ENCODE measurements around the gene HECTD1.

Gene HECTD1

DNA sequence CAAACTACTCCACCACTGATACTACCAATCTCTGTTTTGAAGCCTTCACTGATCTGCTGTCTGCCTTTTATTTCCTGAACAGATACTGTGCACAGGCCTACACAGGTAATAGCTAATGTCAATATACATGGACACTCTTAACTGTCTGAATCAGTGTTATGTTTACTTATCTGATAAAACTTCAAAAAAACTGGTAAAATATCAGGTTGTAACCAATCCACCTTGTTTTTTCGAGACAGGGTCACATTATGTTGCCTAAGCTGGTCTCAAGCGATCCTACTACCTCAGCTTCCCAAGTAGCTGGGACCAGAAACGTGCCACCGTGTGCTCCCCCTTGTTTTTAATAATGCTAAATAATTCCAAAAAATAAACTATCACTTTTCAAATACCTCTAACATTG, 43.5 kb downstream of the HECTD1 start:
- no peak overlapping the region for H3K4me3 ChIP-seq (ENCODE audit: low read depth, low read length)
- TF ChIP-seq, protein P1, sequence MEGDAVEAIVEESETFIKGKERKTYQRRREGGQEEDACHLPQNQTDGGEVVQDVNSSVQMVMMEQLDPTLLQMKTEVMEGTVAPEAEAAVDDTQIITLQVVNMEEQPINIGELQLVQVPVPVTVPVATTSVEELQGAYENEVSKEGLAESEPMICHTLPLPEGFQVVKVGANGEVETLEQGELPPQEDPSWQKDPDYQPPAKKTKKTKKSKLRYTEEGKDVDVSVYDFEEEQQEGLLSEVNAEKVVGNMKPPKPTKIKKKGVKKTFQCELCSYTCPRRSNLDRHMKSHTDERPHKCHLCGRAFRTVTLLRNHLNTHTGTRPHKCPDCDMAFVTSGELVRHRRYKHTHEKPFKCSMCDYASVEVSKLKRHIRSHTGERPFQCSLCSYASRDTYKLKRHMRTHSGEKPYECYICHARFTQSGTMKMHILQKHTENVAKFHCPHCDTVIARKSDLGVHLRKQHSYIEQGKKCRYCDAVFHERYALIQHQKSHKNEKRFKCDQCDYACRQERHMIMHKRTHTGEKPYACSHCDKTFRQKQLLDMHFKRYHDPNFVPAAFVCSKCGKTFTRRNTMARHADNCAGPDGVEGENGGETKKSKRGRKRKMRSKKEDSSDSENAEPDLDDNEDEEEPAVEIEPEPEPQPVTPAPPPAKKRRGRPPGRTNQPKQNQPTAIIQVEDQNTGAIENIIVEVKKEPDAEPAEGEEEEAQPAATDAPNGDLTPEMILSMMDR (IDR thresholded peaks at IDR 0.05; ENCODE audit: borderline replicate concordance, insufficient read depth, low read depth, low read length), result no peak

DNA sequence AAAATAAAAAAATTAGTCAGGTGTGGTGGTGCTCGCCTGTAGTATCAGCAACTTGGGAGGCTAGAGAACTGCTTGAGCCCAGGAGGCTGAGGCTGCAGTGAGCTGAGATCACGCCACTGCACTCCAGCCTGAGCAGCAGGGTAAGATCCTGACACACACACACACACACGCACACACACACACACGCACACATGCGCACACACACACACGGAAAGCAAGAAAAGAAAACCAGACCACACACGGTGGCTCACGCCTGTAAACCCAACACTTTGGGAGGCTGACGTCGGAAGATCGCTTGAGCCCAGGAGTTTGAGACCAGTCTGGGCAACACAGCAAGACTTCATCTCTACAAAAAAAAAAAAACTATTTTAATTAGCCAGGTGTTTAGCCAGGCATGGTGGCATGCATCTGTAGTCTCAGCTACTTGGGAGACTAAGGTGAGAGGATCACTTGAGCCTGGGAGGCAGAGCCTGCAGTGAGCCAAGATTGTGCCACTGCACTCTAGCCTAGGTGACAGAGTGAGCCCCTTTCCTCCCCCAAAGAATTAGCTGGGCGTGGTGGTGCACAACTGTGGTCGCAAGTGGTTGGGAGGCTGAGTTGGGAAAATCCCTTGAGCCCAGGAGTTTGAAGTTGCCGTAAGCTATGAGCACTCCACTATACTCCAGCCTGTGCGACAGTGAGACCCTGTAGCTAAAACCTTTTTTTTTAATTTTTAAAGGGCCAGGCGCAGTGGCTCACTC, 44.5 kb downstream of the HECTD1 start:
- TF ChIP-seq, protein P1 (IDR thresholded peaks at IDR 0.05; ENCODE audit: borderline replicate concordance, insufficient read depth, low read depth, low read length), result no peak
- H3K4me3 ChIP-seq (ENCODE audit: low read depth, low read length), result no peak overlapping the region

DNA sequence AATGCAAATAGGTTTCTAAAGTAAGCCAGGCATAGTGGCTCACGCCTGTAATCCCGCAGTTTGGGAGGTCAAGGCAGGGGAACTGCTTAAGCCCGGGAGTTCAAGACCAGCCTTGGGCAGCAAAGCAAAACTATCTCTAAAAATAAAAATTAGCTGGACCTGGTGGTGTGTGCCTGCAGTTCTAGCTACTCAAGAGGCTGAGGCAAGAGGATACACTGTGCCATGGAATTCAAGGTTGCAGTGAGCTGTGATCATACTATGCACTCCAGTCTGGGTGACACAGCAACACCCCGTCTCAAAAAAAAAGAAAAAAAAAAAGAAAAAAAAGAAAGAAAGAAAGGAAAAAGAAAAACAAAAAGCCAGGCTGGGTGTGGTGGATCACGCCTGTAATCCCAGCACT, 46.3 kb downstream of the HECTD1 start:
- no peak overlapping the region for H3K4me3 ChIP-seq (ENCODE audit: low read depth, low read length)
- TF ChIP-seq, protein P1 (IDR thresholded peaks at IDR 0.05; ENCODE audit: borderline replicate concordance, insufficient read depth, low read depth, low read length), result no peak

DNA sequence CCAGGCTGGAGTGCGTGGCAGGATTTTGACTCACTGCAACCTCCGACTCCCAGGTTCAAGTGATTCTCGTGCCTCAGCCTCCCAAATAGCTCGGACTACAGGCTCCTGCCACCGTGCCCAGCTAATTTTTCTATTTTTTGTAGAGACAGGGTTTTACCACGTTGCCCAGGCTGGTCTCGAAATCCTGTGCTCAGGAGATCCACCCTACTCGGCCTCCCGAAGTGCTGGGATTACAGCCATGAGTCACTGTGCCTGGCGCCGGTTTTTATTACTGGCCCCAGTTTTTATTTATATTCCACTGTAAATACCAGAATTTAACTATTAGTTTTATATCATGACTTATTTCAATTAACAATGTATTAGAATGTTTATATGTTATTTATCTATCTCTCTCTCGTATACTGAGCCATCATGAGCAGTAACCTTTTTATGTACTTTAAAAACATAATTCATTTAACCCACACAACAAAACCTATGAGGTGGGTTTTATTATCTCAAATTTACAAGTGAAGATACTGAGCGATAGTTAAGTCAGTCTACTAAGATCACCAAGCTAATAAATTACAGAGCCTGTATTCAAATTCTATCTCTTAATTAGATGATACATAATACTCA, 47.8 kb downstream of the HECTD1 start:
- no peak overlapping the region for H3K4me3 ChIP-seq (ENCODE audit: low read depth, low read length)
- TF ChIP-seq, protein P1 (IDR thresholded peaks at IDR 0.05; ENCODE audit: borderline replicate concordance, insufficient read depth, low read depth, low read length), result no peak

DNA sequence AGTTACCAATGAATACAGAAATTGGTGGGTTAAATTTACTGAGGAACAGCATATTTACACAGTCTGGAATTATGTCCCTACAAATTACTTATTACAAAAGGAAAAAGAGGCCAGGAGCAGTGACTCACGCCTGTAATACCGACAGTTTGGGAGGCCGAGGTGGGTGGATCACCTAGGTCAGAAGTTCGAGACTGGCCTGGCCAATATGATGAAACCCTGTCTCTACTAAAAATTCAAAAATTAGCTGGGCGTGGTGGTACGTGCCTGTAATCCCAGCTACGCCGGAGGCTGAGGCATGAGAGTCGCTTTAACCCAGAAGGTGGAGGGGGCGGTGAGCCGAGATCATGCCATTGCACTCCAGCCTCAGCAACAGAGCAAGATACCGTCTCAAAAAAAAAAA, 52.6 kb downstream of the HECTD1 start:
- TF ChIP-seq, protein P1 (IDR thresholded peaks at IDR 0.05; ENCODE audit: borderline replicate concordance, insufficient read depth, low read depth, low read length), result no peak
- no peak overlapping the region for H3K4me3 ChIP-seq (ENCODE audit: low read depth, low read length)

DNA sequence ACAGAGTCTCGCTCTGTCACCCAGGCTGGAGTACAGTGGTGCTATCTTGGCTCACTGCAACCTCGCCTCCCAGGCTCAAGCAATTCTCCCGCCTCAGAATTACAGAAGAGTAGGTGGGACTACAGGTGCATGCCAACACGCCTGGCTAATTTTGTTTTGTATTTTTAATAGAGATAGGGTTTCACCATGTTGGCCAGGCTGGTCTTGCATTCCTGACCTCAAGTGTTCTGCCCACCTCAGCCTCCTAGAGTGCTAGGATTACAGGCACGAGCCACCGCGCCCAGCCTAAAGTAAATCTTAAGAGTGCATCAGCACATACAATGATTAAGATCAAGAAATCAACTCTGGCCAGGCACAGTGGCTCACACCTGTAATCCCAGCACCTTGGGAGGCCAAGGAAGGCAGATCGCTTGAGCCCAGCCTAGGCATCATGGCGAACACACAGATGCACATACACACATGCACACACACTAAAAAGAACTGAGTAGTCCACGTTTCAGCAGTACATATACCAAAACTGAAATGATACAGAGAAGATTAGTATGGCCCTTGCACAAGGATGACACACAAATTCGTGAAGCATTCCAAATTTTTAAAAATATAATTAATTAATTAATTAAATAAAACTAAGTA, 65.0 kb downstream of the HECTD1 start:
- TF ChIP-seq, protein P1 (IDR thresholded peaks at IDR 0.05; ENCODE audit: borderline replicate concordance, insufficient read depth, low read depth, low read length), result no peak

More for the DNA sequence above, 65.0 kb downstream of the HECTD1 start:
- no peak overlapping the region for H3K4me3 ChIP-seq (ENCODE audit: low read depth, low read length)
